Measurements from ENCODE around the gene KRT31. TPM values are rescaled to one million over a fixed set of nuclear protein-coding genes. Genes with fewer than 3 reads are reported as not detected.
"Not testable (repeated sequence)": the region's sequence is repeated elsewhere in the genome, so short reads cannot be mapped to it uniquely, and the experiment has no call there.

KRT31 gene
- total and polyA plus RNA-seq, 2 of the 8 experiments (the other 6 are each of a cell fraction or from before 2014, with no cell fraction given): not detected

GRCh38 chr17:41422586-41422985 is 25.2 kb upstream of the KRT31 start:
- H3K18ac ChIP-seq (ENCODE audit: extremely low read depth, low read length); H3K14ac ChIP-seq (ENCODE audit: insufficient read length); H2AK5ac ChIP-seq (ENCODE audit: low read depth, low read length); H3K27me3 ChIP-seq (replicated peaks in 1 of 4; ENCODE audit: control insufficient read depth in 3 of 4, extremely low read depth in 1 of 4, insufficient read depth in 3 of 4, low read length in 3 of 4); H3K4me2 ChIP-seq (ENCODE audit: insufficient read depth in 1 of 2, low read depth in 2 of 2, low read length in 2 of 2); H3K79me1 ChIP-seq (ENCODE audit: low read depth, low read length); H4K20me1 ChIP-seq (replicated peaks in 1 of 2; ENCODE audit: control insufficient read depth in 1 of 2, insufficient read depth in 2 of 2, low read length in 2 of 2); DNase-seq (ENCODE audit: low read depth in 1 of 2, low spot score in 2 of 2); H2BK5ac ChIP-seq (ENCODE audit: low read depth, low read length); H3K79me2 ChIP-seq (ENCODE audit: control insufficient read depth in 1 of 2, insufficient read depth in 2 of 2, low read length in 2 of 2); H2BK15ac ChIP-seq (ENCODE audit: low read length); H2BK20ac ChIP-seq (ENCODE audit: low read length); FAIRE-seq; H2BK12ac ChIP-seq (ENCODE audit: low read depth, low read length); H4K5ac ChIP-seq (ENCODE audit: insufficient read length, low read depth, low read length); H3K27ac ChIP-seq (ENCODE audit: low read depth, low read length); H4K8ac ChIP-seq (ENCODE audit: extremely low read depth, insufficient read depth, low read length); POLR2A ChIA-PET (ENCODE audit: partially characterized antibody); H3K56ac ChIP-seq (replicated peaks; ENCODE audit: insufficient read length, low read depth, low read length); H3K9ac ChIP-seq (replicated peaks in 1 of 4; ENCODE audit: extremely low read depth in 1 of 4, low read depth in 3 of 4, low read length in 3 of 4); H3K4ac ChIP-seq (replicated peaks; ENCODE audit: insufficient read length, low read depth, low read length); H3K9me3 ChIP-seq (ENCODE audit: insufficient read depth in 2 of 2, low read depth in 1 of 2, low read length in 1 of 2); H3K23ac ChIP-seq (ENCODE audit: insufficient read length); H3K23me2 ChIP-seq (ENCODE audit: low read depth, low read length); H2BK120ac ChIP-seq (replicated peaks; ENCODE audit: low read depth, low read length); H3K36me3 ChIP-seq (ENCODE audit: control insufficient read depth in 2 of 4, insufficient read depth in 4 of 4, low read length in 3 of 4); H3K4me1 ChIP-seq (replicated peaks in 1 of 4; ENCODE audit: control insufficient read depth in 3 of 4, insufficient read depth in 4 of 4, low read length in 3 of 4); H3K4me3 ChIP-seq (ENCODE audit: extremely low read depth in 1 of 4, insufficient read depth in 2 of 4, low read depth in 3 of 4, low read length in 4 of 4); H2AFZ ChIP-seq (ENCODE audit: low read length); H4K91ac ChIP-seq (replicated peaks; ENCODE audit: insufficient read length, low read length): not testable (repeated sequence)
- 89% methylated on average over 11 of the region's 11 CpGs; no CpG with 5 or more reads in 1 of the 2 experiments for WGBS, 2 experiments (ENCODE audit: extremely low coverage in 1 of 2, insufficient coverage in 1 of 2, insufficient read length in 1 of 2, insufficient replicate concordance in 2 of 2, low coverage in 1 of 2, low lambda C conversion rate in 2 of 2, missing lambda C conversion rate in 1 of 2)
- CTCF ChIA-PET (ENCODE audit: partially characterized antibody): interaction anchor here (1.0 to 1.4 kb wide), 2 partner anchors 19 to 126 kb away, joined by 3 to 6 read pairs; no protein-coding TSS in a partner anchor
